ENCODE measurements around the gene YIPF5. TPM values are rescaled to one million over a fixed set of nuclear protein-coding genes. Genes with fewer than 3 reads are reported as not detected.

The YIPF5 gene
- polyA plus RNA-seq, 3 donors = 12.1 to 41.4 (median 32.4) TPM

DNA sequence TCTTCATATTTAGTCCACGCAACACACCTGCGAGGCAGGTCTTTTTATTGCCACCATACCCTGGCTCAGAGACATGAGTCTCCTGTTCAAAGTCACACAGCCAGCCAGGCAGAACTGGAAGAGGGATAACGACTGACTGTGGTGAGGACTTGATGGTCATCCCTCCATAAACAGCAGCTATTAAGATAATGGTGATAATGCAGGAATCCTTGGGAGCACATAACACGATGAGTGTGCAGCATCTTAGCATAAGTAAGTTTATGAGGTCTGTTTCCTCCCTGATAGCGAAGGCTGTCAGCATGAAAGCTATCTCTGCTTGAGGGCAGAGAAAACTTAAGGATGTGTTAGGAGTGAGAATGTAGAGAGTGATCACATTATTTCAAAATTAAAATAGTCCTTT lies 31.1 kb upstream of the YIPF5 start:
- Histone ChIP-seq H2AFZ (ENCODE audit: insufficient read depth, low read depth, low read length, poor library complexity, severe bottlenecking) (no peak overlapping the region), H3K79me2 (ENCODE audit: insufficient read depth, low read length) (no peaks in the 10 kb centered on the region), H3K27me3 (ENCODE audit: control insufficient read depth in 2 of 2, insufficient read depth in 2 of 2, low read length in 2 of 2) (peaks cover 27 to 32% of the 10 kb centered on the region in 2 donors), H3K4me1 (ENCODE audit: control insufficient read depth in 1 of 2, insufficient read depth in 2 of 2, low read length in 2 of 2) (no peaks in the 10 kb centered on the region), H4K20me1 (ENCODE audit: insufficient read depth, low read length) (no peaks in the 10 kb centered on the region), H3K27ac (ENCODE audit: low read depth in 1 of 2, low read length in 2 of 2) (no peak overlapping the region), H3K9me3 (replicated peaks in 1 of 2; ENCODE audit: control insufficient read depth in 1 of 2, insufficient read depth in 1 of 2, low read length in 2 of 2) (no peaks in the 10 kb centered on the region), H3K4me3 (replicated peaks in 1 of 3; ENCODE audit: low read depth in 2 of 3, low read length in 3 of 3) (no peak overlapping the region), H3K9ac (ENCODE audit: insufficient read depth, low read length, poor library complexity, severe bottlenecking) (no peak overlapping the region), H3K36me3 (replicated peaks in 1 of 2; ENCODE audit: control insufficient read depth in 1 of 2, insufficient read depth in 2 of 2, low read length in 2 of 2) (no peaks in the 10 kb centered on the region), H3K4me2 (replicated peaks; ENCODE audit: extremely low read depth, low read length, poor library complexity, severe bottlenecking) (no peak overlapping the region)
- intact Hi-C loops (cut with micrococcal nuclease) = loop anchor here in 1 of 2 donors (5.0 to 10.0 kb wide), 2 partner anchors 1623 to 1846 kb away; no protein-coding TSS in a partner anchor
- H3K4me3 Mint-ChIP-seq = no peak overlapping the region
- no peaks in the 10 kb centered on the region for H3K36me3 Mint-ChIP-seq
- no CpG with 5 or more reads among the region's 5 CpGs for WGBS (ENCODE audit: insufficient coverage)
- no peak overlapping the region for H3K27ac Mint-ChIP-seq
- peaks cover 7% of the 10 kb centered on the region for H3K4me1 Mint-ChIP-seq
- no peaks in the 10 kb centered on the region for H3K9me3 Mint-ChIP-seq
- TF ChIP-seq, protein P1, sequence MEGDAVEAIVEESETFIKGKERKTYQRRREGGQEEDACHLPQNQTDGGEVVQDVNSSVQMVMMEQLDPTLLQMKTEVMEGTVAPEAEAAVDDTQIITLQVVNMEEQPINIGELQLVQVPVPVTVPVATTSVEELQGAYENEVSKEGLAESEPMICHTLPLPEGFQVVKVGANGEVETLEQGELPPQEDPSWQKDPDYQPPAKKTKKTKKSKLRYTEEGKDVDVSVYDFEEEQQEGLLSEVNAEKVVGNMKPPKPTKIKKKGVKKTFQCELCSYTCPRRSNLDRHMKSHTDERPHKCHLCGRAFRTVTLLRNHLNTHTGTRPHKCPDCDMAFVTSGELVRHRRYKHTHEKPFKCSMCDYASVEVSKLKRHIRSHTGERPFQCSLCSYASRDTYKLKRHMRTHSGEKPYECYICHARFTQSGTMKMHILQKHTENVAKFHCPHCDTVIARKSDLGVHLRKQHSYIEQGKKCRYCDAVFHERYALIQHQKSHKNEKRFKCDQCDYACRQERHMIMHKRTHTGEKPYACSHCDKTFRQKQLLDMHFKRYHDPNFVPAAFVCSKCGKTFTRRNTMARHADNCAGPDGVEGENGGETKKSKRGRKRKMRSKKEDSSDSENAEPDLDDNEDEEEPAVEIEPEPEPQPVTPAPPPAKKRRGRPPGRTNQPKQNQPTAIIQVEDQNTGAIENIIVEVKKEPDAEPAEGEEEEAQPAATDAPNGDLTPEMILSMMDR (IDR thresholded peaks at IDR 0.05) = no peak
- peaks cover 28 to 36% (median 32%) of the 10 kb centered on the region in 3 donors for H3K27me3 Mint-ChIP-seq (ENCODE audit: low read depth in 3 of 3)
- no peak for DNase-seq

DNA sequence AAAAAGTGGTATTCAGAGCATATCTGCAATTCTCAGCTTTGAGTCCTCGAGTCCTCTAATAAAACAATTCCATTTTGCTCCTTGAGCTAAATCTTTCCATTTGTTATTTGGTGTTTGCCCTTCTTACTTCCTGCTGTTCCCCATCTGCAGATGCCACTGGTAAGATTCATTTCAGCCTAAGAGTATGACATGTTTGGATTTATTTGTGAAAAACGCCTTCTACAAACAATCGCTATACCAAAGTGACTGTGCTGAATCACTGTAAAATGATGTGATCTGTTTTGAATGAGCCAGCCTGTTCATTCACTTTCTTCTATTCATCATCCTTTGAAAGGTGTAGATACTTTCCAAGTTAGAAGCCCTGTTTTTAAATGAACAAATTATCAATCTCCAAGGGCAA lies 27.9 kb upstream of the YIPF5 start:
- H3K27ac Mint-ChIP-seq = no peak overlapping the region

More for the DNA sequence above, 27.9 kb upstream of the YIPF5 start:
- Histone ChIP-seq H3K36me3 (replicated peaks in 1 of 2; ENCODE audit: control insufficient read depth in 1 of 2, insufficient read depth in 2 of 2, low read length in 2 of 2) (no peaks in the 10 kb centered on the region), H3K9me3 (replicated peaks in 1 of 2; ENCODE audit: control insufficient read depth in 1 of 2, insufficient read depth in 1 of 2, low read length in 2 of 2) (no peaks in the 10 kb centered on the region), H3K4me3 (replicated peaks in 1 of 3; ENCODE audit: low read depth in 2 of 3, low read length in 3 of 3) (no peak overlapping the region), H4K20me1 (ENCODE audit: insufficient read depth, low read length) (no peaks in the 10 kb centered on the region), H2AFZ (ENCODE audit: insufficient read depth, low read depth, low read length, poor library complexity, severe bottlenecking) (no peak overlapping the region), H3K27ac (ENCODE audit: low read depth in 1 of 2, low read length in 2 of 2) (no peak overlapping the region), H3K4me2 (replicated peaks; ENCODE audit: extremely low read depth, low read length, poor library complexity, severe bottlenecking) (no peak overlapping the region), H3K9ac (ENCODE audit: insufficient read depth, low read length, poor library complexity, severe bottlenecking) (no peak overlapping the region), H3K27me3 (ENCODE audit: control insufficient read depth in 2 of 2, insufficient read depth in 2 of 2, low read length in 2 of 2) (peaks cover 7 to 8% of the 10 kb centered on the region in 2 donors), H3K79me2 (ENCODE audit: insufficient read depth, low read length) (no peaks in the 10 kb centered on the region), H3K4me1 (ENCODE audit: control insufficient read depth in 1 of 2, insufficient read depth in 2 of 2, low read length in 2 of 2) (no peaks in the 10 kb centered on the region)
- TF ChIP-seq, protein P1 (IDR thresholded peaks at IDR 0.05) = no peak
- intact Hi-C loops (cut with micrococcal nuclease) = no loop called here
- no peak for DNase-seq
- no peaks in the 10 kb centered on the region for H3K36me3 Mint-ChIP-seq
- no peak overlapping the region for H3K4me3 Mint-ChIP-seq
- H3K27me3 Mint-ChIP-seq (ENCODE audit: low read depth in 3 of 3) = peaks cover 4 to 15% (median 6%) of the 10 kb centered on the region in 3 donors
- WGBS (ENCODE audit: insufficient coverage) = no CpG with 5 or more reads among the region's 3 CpGs
- H3K4me1 Mint-ChIP-seq = peaks cover 7% of the 10 kb centered on the region
- H3K9me3 Mint-ChIP-seq = no peaks in the 10 kb centered on the region

Data from CD14-positive monocyte (primary cell).